Non-pigmented ciliary epithelial cell (primary cell): Measurements from ENCODE around the gene FASTKD3.
"Not testable (repeated sequence)": the region's sequence is repeated elsewhere in the genome, so short reads cannot be mapped to it uniquely, and the experiment has no call there.

Experiments used
- DNase-seq: peaks from one replicate; pipeline ENCODE4 v3.0.0-alpha.2; 2010; ENCODE audit warnings: low read depth

FASTKD3 gene, protein sequence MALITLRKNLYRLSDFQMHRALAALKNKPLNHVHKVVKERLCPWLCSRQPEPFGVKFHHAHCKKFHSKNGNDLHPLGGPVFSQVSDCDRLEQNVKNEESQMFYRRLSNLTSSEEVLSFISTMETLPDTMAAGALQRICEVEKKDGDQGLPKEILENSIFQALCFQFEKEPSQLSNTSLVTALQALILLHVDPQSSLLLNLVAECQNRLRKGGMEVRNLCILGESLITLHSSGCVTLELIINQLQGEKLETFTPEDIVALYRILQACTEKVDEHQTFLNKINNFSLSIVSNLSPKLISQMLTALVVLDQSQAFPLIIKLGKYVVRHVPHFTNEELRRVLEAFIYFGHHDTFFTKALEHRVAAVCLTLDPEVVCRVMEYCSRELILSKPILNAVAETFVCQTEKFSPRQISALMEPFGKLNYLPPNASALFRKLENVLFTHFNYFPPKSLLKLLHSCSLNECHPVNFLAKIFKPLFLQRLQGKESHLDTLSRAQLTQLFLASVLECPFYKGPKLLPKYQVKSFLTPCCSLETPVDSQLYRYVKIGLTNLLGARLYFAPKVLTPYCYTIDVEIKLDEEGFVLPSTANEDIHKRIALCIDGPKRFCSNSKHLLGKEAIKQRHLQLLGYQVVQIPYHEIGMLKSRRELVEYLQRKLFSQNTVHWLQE

DNA sequence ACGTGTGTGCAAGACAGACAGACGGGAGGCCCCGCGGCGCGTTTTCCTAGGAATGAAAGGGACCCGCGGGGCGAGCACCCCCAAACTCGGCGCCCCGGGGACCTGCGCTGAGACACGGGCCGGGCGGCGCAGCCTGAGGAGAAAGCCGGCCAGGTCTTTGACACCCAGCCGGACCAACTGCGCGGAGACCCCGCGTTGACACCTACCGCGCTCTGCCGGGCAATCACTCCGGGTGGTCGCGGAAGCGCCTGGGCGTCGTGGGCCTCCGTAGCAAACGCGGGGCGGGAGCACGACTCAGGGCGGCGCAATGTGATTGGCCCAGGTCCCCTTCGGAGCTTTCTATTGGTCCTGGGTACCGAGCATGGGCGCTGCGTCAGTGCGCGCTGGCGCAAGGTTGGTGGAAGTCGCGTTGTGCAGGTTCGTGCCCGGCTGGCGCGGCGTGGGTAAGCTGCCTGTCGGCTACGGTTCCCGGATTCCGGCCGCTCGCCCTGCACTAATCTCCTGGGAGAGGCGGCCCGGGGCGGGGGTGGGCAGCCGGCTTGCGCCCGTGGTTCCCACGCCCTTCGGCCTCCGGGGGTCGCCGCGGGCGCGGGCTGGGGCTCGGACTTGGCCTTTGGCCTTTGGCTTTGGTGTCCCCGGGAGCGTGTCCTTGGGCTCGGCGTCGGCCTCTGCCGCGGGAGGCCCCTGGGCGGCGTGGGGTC, at the start of gene FASTKD3, which contains the start of gene MTRR:
Gene FASTKD3 (minus strand): TSS at position 259 of the 701 bp plus-strand sequence. CDS start 948 bp downstream, outside the sequence.
Gene MTRR (plus strand): TSS at position 376 of the 701 bp plus-strand sequence. CDS start 1,647 bp downstream, outside the sequence.
- DNase-seq = peak; percentile 47

DNA sequence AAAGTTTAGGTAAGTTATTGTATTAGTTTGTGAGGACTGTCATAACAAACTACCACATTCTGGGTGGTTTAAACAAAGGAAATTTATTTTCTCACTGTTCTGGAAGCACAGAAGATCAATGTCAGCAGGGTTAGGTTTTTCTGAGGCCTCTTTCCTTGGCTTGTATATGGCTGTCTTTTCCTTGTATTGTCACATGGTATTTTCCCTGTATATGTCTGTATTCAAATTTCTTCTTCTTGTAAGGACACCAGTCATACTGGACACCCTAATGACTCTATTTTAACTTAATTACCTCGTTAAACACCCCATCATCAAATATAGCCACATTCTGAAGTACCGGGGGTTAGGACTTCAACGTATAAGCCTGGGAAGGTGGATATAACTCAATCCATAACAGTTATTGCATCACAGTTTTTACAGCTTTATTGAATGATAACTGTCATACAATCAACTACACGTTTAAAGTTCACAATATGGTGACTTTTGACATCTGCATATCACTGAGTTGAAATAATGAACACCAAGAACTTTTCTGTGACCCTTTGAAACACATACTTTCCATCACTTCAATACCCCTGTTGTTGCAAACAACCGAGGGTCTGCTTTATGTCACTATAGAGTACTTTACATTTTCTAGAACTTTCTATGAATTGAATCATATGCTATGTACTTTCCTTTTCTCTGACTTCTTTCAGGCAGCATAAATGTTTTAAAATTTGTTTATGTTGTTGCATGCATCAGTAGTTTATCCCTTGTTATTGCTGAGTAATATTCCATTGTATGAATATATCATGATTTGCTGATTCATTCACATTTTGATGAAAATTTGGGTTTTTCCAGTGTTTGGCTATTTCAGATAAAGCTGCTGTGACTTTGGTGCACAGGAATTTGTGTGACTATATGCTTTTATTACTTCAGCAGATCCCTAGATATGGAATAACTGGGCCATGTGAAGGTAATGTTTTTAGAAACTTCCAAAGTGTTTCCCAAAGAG, 48.6 kb upstream of the FASTKD3 start:
- DNase-seq = no peak

DNA sequence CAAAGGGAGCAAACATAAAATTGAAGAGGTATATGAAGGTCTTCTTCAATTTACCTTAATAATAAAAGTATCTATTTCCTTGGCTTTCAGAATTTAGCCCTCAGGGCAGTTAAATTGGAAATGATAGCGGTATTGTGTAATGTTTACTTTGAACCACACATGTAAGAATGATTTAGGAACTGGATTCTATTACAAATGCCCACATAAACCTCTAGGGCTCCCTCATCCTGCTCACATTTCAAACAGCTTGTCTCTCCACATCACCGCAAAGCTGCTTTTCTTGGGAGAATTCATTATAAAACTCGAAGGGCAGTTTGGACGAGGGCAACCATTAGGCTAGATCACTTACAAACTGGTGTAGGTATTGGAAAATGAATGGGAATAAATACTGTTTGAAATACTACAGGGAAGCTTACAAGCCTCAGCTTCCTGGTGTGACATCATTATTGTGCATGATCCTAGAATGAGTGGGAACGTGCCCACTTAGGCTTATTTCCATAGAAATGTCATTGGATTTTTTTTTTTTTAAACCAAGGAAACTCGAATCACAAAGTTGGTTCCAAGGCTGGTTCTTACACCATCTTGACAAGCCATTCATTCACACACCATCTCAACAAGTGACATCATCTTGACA, 47.5 kb upstream of the FASTKD3 start:
- DNase-seq = no peak

GRCh38 chr5:7911429-7911771, 42.6 kb upstream of the FASTKD3 start:
- not testable (repeated sequence) for DNase-seq

DNA sequence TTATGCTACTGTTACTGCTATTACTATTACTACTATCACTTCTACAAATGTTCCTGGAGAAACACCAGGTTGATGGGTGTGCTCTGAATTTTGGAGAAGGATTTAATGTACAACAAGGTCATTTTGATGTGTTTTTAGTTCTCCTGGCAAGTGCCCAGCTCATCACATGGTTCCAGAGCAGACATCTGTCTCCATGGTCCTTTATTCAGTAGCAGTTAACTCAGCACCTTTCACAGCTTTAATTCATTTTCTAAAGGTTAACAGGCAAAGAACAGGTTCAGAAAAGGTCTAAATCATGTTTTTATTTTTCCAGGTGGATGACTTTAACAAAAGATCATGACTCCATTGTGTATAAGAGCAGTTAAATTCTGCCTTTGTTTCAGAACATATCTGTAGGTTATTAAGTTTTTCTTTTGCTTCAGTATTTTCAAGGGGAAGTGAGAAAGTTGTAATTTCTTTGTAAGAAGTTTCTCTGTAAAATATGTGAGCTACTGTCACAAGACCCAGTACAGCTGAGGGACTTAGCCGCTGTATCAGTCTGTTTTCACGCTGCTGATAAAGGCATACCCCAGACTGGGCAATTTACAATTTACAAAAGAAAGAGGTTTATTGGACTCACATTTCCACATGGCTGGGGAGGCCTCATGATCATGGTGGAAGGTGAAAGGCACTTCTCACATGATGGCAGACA, 42.1 kb upstream of the FASTKD3 start:
- DNase-seq = no peak

GRCh38 chr5:7908317-7908716, 39.5 kb upstream of the FASTKD3 start:
- DNase-seq = no peak

- no peak for DNase-seq
These were observed 38.8 kb upstream of the FASTKD3 start for GRCh38 chr5:7907612-7908011.

DNA sequence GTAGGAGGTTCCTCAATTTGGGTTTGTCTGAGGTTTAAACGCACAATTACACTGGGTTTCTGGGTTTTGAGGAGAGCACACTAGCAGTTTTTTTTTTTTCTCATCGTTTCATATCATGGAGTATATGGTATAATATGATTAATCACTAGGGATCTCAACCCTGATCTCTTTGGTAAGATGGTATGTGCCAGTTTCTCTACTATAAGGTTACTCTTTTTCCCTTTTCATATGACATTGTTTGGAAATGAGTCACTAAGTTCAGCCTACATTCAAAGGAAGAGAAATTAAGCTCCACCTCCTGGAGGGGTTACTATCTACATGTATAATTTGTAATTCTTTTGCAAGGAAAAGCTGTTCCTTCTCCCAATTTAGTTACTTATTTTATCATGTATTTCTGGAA, 35.3 kb upstream of the FASTKD3 start:
- peak; percentile 62 for DNase-seq

- no peak for DNase-seq
These were observed 34.1 kb upstream of the FASTKD3 start for GRCh38 chr5:7902666-7903625.

GRCh38 chr5:7902201-7902600, 33.4 kb upstream of the FASTKD3 start:
- DNase-seq = no peak

GRCh38 chr5:7897014-7897600, 28.3 kb upstream of the FASTKD3 start:
- DNase-seq = no peak

GRCh38 chr5:7894860-7895259, 26.0 kb upstream of the FASTKD3 start:
- DNase-seq = no peak

GRCh38 chr5:7894439-7894838, 25.6 kb upstream of the FASTKD3 start:
- no peak for DNase-seq

DNA sequence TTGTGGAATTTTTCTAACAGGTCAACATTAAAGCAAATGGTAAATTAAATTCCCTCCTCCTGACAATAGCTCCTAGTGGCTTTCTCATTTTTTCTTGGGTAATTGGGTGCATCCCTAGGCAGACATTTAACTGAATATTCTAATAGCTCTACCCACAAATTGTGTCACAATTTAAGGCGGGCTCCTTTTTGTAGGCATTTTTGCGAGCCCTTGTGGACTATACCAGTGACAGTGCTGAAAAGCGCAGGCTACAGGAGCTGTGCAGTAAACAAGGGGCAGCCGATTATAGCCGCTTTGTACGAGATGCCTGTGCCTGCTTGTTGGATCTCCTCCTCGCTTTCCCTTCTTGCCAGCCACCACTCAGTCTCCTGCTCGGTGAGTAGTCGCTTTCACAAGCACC, 20.1 kb upstream of the FASTKD3 start:
- no peak for DNase-seq

GRCh38 chr5:7886849-7887475, 18.1 kb upstream of the FASTKD3 start:
- DNase-seq = no peak

DNA sequence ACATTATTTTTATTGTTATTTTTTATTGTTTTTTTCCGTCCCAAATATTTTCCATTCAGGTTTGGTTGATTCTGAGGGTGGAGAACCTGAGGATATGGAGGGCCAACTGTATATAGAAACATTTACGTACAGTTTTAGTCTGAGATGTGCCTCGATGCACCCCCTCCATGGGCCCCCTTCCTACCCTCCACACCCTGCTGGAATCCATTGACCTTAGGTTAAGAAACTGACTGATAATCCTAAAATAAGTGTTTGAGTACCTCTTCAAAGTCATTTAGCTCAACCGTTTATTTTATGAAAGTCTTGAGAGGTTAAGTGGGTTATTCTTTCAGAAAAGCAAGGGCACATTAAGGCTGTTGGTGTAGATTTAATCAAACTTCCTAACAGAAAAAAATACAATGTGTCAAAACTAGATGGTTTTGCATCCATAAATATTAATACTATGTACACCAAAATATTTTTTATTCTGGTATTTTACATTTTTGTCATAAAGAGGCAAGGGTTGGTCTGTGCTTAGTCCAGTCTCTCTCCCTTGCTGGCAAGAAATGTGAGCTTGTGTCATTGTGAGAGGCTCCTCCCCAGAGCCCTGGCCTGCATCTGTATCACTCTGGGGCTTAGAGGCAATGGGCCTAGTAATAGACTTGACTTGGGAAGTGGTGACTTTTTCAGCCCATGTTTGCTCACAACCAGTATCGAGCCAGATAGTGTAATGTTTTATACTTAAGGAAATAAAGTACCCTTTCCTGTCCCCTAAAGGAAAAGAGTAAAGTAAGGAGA, 15.8 kb upstream of the FASTKD3 start:
- no peak for DNase-seq

DNA sequence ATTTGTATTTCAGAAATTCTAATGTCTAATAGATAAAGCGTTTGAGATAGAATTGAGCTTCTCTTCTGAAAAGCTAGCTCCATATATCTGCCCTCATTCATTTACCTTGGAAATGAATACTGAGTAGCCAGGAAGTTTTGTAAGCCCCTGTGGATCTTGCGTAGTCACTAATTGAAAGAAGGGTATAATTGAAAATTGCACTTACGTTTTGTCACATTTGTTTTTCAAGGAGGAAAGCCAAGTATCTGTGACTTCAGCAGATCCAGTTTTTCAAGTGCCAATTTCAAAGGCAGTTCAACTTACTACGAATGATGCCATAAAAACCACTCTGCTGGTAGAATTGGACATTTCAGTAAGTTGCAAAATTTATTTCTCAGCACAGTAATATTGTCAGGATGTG, 14.1 kb upstream of the FASTKD3 start:
- no peak for DNase-seq

GRCh38 chr5:7881816-7882215, 13.0 kb upstream of the FASTKD3 start:
- DNase-seq = no peak
